Coronary artery (tissue), 2 donors: ENCODE data around the gene CADPS.

Experiments
- DNase-seq: peaks from one replicate; pipeline ENCODE4 v3.0.0-alpha.2; 2017; ENCODE audit warnings: low spot score
- H3K27ac ChIP-seq, 2 donors: fragments of 200-600 bp; sonication (generic); one replicate each; pipeline ENCODE4 v1.5.1; 2016 to 2019
- H3K4me3 ChIP-seq: fragments of 200-600 bp; sonication (generic); 2 replicates; pipeline ENCODE4 v1.5.1; 2016; ENCODE audit warnings: mild to moderate bottlenecking, moderate library complexity
- TF ChIP-seq, protein P1 (sequence below): fragments of 200-600 bp; sonication (generic); IDR thresholded peaks from one replicate; pipeline ENCODE4 v1.5.1; 2019; ENCODE audit warnings: antibody characterized with exemption

CADPS gene

DNA sequence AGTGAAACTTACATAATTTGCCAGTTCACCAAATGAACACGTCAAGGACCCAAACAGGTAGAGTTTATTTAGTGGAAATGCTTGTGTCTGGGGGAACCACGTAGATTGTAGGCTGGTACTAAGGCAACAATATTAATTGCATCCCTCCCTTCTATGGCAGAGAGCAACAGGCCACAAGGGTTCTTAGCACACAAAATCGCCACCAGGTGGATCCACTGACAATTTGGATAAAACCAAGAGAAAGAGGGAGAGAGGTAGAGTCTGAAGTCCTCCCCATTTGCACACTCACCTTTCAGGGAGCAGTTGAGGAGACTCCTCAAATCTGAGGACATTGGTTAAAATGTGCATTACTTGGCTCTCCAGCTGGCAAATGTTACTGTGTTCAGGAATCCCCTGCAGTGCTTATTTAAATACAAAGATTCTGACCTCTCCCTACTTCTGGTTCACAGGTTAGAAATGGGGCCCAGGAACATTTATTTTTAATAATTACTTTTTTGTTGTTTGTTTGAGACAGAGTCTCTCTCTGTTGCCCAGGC, 320.9 kb downstream of the CADPS start:
- Histone ChIP-seq H3K4me3 (no peak overlapping the region), H3K27ac (no peak overlapping the region)
- TF ChIP-seq, protein P1, sequence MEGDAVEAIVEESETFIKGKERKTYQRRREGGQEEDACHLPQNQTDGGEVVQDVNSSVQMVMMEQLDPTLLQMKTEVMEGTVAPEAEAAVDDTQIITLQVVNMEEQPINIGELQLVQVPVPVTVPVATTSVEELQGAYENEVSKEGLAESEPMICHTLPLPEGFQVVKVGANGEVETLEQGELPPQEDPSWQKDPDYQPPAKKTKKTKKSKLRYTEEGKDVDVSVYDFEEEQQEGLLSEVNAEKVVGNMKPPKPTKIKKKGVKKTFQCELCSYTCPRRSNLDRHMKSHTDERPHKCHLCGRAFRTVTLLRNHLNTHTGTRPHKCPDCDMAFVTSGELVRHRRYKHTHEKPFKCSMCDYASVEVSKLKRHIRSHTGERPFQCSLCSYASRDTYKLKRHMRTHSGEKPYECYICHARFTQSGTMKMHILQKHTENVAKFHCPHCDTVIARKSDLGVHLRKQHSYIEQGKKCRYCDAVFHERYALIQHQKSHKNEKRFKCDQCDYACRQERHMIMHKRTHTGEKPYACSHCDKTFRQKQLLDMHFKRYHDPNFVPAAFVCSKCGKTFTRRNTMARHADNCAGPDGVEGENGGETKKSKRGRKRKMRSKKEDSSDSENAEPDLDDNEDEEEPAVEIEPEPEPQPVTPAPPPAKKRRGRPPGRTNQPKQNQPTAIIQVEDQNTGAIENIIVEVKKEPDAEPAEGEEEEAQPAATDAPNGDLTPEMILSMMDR = no peak
- no peak for DNase-seq

DNA sequence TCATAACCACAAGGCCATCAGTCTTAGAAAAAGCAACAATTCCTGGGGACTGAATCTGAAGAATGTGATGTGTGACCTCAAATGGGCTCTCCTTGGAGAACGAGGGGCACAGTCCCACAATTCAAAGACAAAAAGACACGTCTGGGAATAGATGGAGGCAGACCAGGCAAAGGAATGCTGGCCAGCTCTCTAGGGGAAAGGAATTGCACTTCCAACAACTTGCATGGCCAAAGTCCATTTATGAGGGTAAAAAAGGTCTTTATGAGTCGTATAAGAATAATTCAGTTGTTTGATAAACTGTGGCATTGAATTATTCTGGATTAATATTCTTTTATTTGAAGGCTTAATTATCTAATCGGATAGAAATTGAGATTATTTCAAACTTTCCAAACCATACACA, 321.4 kb downstream of the CADPS start:
- TF ChIP-seq, protein P1 = no peak
- no peak for DNase-seq
- Histone ChIP-seq H3K4me3 (no peak overlapping the region), H3K27ac (no peak overlapping the region)

DNA sequence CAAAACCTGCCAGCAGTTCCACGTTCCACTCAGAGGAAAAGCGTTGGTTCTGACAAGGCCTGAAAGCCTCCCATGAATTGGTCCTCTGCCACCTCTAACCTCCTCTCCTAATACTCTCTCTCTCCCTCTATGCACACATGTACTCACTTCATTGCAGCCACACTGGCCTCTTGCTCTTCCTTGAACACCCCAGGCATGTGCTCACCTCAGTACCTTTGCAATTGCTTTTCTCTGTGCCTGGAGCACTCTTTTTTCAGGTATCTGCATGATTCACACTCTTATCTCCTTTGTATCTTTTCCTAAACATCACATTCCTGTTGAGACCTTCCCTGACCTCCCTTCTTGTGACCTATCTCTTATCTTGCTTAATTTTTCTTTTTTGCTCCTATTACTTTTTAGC, 323.7 kb downstream of the CADPS start:
- no peak for DNase-seq
- Histone ChIP-seq H3K4me3 (no peak overlapping the region), H3K27ac (no peak overlapping the region)
- TF ChIP-seq, protein P1 = no peak

DNA sequence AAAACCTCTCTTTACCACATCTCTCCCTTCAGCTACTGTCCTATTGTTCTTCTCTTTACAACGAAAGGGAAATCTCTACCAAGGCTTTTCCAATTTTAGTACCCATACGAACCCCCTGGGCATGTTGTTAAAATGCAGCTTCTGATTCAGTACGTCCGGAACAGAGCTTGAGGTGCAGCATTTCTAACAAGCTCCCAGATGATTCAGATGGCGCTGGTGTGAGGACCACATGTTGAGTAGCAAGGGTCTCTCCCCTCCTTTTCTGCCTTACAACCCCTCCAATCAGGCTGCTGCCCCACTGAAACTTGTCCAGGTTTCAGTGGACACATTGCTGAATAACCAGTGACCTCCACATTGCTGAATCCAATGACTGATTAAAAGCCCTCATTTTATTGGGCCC, 324.8 kb downstream of the CADPS start:
- TF ChIP-seq, protein P1 = no peak
- H3K4me3 ChIP-seq = no peak overlapping the region
- no peak for DNase-seq
- H3K27ac ChIP-seq = no peak overlapping the region

DNA sequence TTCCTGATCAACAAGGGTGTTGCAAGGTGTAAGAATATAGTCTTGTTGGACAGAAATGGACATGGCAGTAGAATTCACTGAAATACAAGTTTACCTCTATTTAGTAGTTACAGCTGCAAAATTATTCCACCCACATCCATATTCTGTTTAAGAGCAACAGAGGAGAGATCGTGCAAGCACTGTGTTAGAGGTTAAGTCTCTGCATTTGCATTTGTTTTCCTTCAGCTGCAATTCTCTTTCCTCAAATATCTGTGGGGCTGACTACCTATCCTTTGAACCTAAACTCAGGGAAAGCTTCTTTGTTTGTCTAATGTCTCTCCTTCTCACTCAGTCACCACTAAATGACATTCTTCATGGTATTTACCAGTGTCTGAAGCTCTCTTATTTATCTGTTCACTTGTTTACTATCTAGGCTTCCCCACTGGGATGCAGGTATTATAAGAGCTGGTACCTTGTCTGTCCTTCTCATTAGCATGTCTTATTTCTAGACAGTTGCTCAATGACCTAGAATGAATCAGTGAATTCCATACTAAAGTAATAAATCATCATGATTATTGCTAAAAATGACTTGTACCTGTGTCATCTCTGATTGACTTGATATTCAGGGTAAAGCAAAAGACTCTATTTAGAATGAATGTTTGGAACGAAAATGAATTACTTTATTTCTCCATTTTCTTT, 326.5 kb downstream of the CADPS start:
- no peak for DNase-seq
- Histone ChIP-seq H3K27ac (no peak overlapping the region), H3K4me3 (no peak overlapping the region)
- TF ChIP-seq, protein P1 = no peak

DNA sequence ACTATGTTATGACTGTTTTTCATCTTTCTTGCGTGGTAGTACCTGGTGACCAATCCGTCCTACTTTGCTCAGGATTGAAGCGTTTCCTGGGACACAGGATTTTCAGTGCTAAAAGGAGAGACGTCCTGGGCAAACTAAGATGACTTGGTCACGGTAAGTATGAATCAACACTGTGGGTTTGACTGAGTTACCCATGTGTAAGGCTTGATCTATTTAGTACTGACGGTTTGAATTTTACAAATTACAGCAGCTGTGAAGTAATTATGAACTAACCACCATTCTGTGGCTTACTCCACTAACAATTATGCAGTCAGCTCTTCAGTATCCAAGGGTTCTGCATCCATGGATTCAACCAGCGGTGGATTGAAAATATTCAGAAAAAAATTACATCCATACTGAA, 328.9 kb downstream of the CADPS start:
- no peak for DNase-seq
- TF ChIP-seq, protein P1 = no peak
- H3K4me3 ChIP-seq = no peak overlapping the region
- H3K27ac ChIP-seq = no peak overlapping the region

DNA sequence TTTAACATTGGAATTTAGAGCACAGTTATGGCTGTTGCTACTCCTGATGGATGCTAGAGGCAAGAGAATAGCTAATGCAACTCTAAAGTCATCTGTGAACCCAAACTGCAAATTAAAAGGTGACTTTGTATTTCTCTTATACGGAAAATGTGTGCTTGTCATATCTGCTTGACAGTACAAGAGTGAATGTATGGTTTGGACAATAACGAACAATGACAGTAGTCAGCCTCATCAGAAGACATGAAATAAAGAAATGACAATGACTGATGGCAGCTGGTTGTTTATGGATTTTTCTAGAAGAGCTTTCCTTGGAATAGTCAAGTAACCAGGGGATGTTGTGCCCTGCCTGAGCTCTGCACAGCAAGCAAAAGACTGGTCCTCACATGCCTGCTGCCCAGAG, 333.0 kb downstream of the CADPS start:
- Histone ChIP-seq H3K4me3 (no peak overlapping the region), H3K27ac (no peak overlapping the region)
- DNase-seq = no peak
- TF ChIP-seq, protein P1 = no peak
